Medulla oblongata (tissue), 1 donor: ENCODE results near the gene PRLR.
"Not testable (repeated sequence)": the region's sequence is repeated elsewhere in the genome, so short reads cannot be mapped to it uniquely, and the experiment has no call there.

Source experiments
- DNase-seq: peaks from one replicate; pipeline ENCODE4 v3.0.0-alpha.2; 2015; ENCODE audit errors: extremely low spot score

Gene PRLR

DNA sequence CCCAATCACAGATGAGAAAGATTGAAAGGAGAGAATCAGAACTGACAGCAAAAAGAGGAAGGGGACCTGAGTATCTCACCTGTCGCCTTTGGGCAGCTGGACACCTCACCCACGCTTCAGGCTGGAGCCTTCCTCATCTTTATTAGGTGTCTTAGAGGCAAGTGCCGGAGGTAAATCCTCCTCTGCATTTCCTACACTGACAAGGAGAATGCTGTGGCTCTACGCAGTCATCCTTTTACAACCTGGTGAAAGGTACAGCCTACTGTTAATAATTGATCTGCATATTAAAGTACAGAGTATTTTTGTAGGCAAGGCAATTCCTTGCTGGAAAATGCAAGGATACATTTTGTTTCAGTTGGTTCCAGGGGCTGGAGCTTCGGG, 34.8 kb downstream of the PRLR start:
- DNase-seq, result no peak

GRCh38 chr5:35194635-35195471, 35.4 kb downstream of the PRLR start:
- no peak for DNase-seq

GRCh38 chr5:35192506-35192905, 37.8 kb downstream of the PRLR start:
- DNase-seq, result no peak

DNA sequence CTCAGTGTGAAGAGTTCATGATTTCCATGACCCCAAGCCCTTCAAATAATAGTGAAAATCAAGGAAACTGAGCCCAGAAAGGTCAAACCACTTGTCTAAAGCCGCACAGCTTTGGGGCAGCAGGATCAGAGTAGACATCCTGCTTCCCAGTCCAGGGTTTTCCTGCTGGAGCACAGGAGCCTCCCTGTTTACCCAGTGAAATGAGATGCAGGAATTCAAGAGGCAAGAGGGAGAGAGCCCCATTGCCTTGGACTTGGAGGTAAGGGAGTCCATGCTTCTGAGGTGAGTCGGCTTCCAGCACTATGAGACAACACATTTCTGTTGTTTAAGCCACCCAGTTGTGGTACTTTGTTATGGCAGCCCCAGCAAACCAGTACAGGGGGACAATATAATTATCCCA, 40.5 kb downstream of the PRLR start:
- DNase-seq, result not testable (repeated sequence)

DNA sequence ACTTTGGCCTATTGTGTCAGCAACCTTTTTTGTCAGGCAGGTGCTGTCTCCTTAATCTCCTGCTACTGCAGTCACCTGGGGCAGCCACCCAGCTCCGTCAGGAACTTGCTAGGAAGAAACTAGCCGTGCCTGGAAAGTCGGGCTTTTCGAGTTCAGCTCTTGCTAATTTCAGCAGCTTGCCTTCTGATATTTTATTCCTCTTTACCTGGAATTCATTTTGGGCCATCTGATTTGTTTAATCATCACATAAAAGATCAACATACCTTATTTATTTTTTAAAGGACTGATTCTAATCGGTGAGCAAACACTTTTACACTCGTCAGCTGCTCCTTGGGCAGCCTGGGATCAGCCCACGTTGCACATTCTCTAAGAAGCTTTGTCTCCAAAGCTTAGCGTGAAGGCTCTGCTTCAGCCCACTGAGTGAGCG, 42.2 kb downstream of the PRLR start:
- DNase-seq, result no peak

DNA sequence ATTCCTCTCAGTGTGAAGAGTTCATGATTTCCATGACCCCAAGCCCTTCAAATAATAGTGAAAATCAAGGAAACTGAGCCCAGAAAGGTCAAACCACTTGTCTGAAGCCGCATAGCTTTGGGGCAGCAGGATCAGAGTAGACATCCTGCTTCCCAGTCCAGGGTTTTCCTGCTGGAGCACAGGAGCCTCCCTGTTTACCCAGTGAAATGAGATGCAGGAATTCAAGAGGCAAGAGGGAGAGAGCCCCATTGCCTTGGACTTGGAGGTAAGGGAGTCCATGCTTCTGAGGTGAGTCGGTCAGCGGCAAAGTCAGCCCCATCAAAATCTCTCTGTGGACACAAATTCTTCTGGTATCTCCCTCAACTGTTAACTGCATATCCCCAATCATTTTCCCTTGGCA, 42.7 kb downstream of the PRLR start:
- DNase-seq, result not testable (repeated sequence)

DNA sequence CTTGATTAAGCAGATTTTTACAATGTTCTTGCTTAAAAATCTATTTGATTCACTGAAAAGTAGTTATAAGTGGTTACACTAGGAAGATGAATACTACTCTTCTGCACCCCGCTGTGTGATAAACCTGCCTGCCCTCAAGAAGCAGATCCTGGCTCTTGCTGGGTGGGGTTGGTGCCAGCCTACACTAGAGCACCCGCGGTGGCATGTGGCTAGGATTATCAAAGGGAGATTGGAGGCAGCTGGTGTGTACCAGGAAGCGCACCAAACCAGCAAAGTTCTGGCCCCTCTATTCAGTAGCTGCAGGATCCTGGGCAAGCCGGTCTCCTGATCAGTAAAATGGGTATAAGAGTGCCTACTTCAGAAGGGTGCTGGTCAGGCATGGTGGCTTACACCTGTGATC, 43.5 kb downstream of the PRLR start:
- no peak for DNase-seq

GRCh38 chr5:35185518-35185917, 44.8 kb downstream of the PRLR start:
- no peak for DNase-seq

DNA sequence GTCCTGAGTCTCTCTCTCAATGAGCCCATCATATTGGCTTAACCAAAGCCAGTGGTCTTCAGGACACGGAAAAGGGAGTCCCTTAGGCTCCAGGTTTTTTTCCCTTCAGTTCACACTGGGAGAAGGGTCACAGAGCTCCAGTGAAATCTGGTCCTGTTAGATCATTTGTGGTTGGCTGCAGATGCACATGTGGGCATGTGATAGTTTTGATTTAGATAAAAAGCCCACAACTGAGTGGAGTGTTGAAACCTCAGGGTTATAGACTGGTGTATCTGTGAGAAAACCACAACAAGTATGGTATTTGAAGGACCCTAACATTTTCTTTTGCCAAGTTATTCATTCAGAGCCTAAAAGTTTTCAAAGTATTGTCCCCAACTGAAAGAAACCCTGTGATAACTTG, 46.7 kb downstream of the PRLR start:
- DNase-seq, result no peak

DNA sequence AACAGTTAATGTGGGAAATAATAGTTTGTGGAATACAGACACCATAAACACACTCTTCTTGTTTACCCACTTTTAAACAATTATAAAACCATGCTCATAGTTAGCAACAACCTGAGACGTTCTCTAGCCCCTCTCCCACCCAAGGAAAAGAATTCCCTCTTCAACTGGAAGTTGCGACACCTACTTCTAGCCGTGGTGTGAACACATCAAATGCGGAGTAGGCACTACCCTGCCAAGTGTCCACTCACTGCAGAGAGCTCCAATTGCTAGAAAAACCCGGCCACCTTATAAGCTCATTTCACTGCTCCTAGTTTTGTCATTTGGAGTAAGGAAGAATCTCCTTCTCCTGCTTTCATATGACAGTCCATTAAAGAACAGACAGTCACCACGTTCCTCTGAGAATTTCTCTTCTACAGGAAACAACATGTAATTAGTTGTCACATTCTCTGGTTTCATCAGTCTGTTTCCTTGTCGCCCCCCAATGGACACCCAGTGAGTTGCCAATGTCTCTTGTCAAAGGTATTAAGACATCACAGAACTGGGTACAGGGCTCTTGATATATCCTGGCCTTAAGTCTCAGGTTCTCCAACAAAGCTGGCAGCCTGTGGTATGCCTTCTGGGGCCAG, 47.3 kb downstream of the PRLR start:
- peak; percentile 57 for DNase-seq

- DNase-seq, result no peak
These were observed 47.8 kb downstream of the PRLR start for GRCh38 chr5:35182486-35182885.

DNA sequence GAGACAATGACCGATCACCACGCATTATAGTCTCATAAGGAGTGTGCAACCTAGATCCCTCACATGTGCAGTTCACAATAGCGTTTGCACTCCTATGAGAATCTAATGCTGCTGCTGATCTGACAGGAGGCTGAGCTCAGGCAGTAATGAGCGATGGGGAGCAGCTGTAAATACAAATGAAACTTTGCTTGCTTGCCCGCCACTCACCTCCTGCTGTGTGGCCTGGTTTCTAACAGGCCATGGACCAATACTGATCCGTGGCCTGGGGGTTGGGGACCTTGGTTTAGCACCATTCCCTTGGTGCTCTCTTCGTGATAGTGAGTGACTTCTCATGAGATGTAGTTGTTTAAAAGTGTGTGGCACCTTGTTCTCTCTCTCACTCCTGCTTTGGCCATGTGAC, 50.2 kb downstream of the PRLR start:
- DNase-seq, result no peak

- no peak for DNase-seq
These were observed 52.5 kb downstream of the PRLR start for GRCh38 chr5:35177783-35178182.

GRCh38 chr5:35172533-35172932, 57.8 kb downstream of the PRLR start:
- DNase-seq, result no peak

DNA sequence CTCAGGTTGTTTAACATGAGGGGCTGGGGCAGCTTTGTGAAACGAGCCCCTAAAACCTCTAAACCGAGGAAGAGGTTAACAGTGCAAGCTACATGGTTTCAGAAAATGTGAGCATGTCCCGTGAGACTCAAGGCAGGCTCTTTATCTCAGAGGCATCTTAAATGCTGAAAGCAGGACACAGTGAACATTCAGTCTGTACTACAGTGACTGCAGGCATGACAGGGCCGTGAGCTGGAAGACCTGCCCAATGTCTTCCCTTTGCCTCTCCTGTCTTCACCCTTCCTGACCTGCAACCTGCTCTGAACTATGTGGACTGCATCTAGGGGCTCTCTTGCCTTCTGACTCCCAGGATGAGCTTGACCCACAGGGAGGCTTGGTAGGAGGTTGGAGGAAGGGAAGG, 58.3 kb downstream of the PRLR start:
- no peak for DNase-seq

DNA sequence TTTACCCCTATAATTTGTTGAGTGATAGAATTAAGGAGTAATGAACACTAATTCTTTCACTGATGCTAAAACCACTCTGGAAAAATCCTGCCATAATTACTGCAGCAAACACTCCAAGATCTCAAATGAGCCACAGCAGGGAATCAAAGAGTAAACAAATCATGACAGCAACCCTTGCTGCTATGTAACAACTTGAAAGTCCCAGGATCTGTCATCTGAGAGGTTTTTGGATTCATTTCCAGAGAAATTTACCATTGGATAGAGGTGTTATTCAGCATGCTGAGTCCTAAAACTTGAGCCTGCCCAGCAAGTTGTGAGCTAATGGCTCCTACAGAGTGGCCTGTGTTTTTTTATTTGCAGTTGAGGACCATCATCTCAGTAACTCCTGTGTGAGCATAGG, 59.2 kb downstream of the PRLR start:
- DNase-seq, result no peak

DNA sequence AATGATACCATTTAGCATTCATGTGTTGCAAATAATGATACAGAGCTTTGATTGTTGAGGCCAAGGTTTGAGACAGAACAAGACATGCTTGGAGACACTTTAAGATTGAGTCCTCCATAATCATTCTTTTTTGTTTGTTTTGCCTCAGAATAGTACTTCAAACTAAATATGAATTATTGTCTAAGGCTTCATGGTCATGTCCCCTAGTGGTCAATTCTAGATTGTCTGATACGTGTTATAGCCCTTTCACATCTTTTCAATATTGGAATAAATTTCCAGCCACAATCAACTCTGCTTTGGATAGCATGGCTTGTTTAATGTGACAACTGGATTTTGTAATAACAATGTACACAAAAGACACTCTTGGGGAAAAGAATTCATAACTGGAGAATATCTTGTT, 64.2 kb downstream of the PRLR start:
- DNase-seq, result no peak

DNA sequence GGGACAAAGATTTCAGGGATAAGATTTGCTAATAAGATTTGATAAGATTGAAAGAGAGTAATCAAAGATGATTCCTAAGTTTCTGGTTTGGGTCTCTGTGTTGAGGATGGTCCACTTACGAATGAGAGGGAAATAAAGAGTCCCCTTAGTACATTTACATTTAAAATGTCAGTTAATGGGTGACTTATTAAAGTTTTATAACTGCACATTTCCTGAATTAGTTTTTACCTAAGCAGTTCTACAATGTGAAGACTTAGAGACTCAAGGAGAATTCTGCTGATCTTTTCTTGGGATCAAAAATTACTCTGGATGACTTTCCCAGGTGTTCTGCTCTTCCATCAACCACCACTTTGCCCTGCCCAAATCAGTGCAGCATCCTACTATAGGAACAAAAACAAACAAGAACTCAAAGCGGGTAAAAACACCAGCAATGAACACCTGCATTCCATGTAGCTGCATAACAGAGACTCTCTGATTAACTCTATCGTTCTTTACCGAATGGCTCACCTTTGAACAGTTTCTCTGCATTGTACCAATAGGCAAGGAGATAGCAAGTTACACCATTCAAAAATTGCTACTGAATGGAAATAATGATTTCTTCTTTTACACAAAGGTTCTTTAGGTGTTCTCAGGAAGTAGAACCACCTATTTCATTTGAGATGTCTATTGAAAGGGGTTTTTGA, 65.3 kb downstream of the PRLR start:
- DNase-seq, result no peak

- DNase-seq, result no peak
These were observed 66.6 kb downstream of the PRLR start for GRCh38 chr5:35163710-35164033.

DNA sequence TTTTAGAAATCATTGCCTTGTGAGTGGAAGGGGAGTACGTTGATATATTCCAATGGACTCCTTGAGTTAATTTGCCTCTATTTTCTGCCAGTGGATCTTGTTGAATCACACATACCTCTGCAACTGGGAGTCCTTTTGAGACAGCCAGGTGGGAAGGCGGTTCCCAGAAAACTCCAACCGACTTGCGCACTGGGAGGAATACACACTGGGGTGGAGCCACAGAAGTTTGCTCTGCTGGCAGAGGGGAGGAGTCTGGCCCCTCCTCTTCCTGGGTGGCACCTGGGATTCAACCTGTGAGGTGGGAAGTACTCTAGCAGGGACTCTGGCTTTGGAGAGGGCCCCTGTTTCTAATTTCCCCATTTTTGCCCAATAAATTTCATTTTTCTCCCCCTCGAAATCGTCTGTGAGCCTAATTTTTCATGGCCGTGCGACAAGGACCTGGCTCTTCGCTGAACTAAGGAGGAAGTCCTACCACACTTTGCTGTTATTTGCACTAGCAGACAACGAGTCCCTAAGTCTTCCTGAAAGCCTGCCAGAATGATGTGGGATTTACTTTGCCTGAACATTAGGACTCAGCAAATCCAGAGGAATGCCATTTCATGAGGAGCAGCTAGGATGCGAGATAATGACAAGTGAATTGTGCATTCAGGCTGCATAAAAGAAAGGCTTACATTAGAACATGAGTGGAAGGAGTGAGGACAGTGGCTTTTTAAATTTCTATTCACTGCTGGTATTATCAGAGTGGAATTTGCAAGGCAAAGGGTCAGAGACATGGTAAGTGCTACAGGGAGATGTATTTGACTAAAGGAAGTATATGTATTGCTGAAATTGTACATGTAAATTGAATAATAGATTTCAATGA, 67.2 kb downstream of the PRLR start:
- no peak for DNase-seq

DNA sequence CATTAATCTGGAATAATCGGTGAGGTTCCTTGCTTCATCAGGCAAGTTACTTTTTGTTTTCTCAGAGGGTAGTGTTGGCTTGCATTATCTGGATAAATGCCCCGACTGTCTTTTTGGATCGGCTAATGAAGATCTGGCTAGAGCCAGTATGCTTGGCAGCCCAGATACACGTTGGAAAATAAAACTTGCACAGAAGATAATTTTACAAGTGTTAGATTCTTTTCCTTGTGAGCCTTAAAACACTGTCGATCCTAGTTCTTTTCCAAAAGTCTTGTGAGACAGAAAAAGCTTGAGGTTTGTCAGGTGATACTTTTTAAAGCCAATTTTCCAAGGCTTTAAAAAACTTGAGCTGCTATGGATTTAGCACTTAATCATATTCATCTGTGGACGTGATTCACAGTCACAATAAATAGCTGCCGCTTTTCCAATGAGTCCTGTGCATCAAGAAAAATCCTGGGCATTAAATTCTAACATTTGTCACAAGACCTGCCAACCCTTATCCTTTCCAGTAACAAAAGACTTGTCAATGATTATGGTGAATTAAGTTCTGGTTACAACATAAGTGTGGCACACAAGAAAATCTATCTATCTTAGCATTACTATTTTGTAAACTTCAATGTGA, 68.5 kb downstream of the PRLR start:
- DNase-seq, result peak; percentile 11
